ENCODE measurements around the gene SH3TC1.

DNA sequence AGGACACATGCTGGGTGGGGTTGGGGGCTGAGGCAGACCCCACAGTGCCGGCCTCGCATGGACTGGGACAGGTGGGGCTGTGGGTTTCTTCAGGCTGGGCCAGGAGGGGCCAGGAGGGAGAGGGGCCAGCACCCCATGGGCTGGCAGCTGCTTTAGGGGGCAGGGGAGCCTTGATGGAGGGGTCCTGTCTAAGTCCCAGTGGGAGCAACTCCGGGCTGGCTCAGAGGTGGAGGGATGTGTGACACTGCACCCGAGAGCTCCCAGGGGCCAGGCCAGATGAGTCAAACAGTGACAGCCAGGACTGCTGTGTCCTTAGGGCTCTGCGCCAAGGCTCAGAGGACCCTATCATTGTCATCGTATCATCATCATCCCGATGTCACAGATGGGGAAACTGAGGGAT, 36.1 kb upstream of the SH3TC1 start:
- TF ChIP-seq CTCF (conservative IDR thresholded peaks at IDR 0.05) (no peak), ZFX (IDR thresholded peaks at IDR 0.05) (no peak)

All from C4-2B (cell line).